HepG2 (cell line): ENCODE data around the gene PTPN18. TPM values are rescaled to one million over a fixed set of nuclear protein-coding genes. Genes with fewer than 3 reads are reported as not detected.

Source experiments
- ARID2 ChIP-seq: sonication (generic); formaldehyde crosslinking; IDR thresholded peaks from 2 replicates; pipeline ENCODE4 v1.8.1; 2022; ENCODE audit warnings: mild to moderate bottlenecking, missing genetic modification reagents, borderline replicate concordance
- BRD4 ChIP-seq: sonication (generic); formaldehyde crosslinking; IDR thresholded peaks from 2 replicates; pipeline ENCODE4 v1.4.0; 2020; ENCODE audit warnings: missing genetic modification reagents
- CREB1 ChIP-seq, 2 experiments: fragments of 450-650 bp in 1 of 2; IDR thresholded peaks; 2 replicates each; pipeline ENCODE4 v1.6.1; 2016 to 2017; ENCODE audit warnings: control low read depth in 1 of 2, mild to moderate bottlenecking in 1 of 2, missing compliant biosample characterization in 1 of 2, missing genetic modification characterization in 1 of 2
- GPBP1L1 ChIP-seq: sonication (generic); formaldehyde crosslinking; IDR thresholded peaks from 2 replicates; pipeline ENCODE4 v1.5.0; 2020; ENCODE audit warnings: mild to moderate bottlenecking, missing genetic modification reagents
- HMG20A ChIP-seq: IDR thresholded peaks from 2 replicates; pipeline ENCODE4 v1.6.1; 2016; ENCODE audit warnings: borderline replicate concordance
- MAFF ChIP-seq: IDR thresholded peaks from 2 replicates; pipeline ENCODE4 v1.6.1; 2011; ENCODE audit warnings: low read depth, low read length, improper control_type of control experiment
- MED13 ChIP-seq: sonication (generic); formaldehyde crosslinking; IDR thresholded peaks from 2 replicates; pipeline ENCODE4 v1.5.0; 2020; ENCODE audit warnings: missing genetic modification reagents
- NFE2L2 ChIP-seq: fragments of 150-350 bp; IDR thresholded peaks from 2 replicates; pipeline ENCODE4 v1.6.1; 2014; ENCODE audit warnings: low read length
- PLRG1 ChIP-seq: fragments of 450-650 bp; conservative IDR thresholded peaks from 2 replicates; pipeline ENCODE4 v1.6.1; 2016
- PREB ChIP-seq: sonication (generic); formaldehyde crosslinking; IDR thresholded peaks from 2 replicates; pipeline ENCODE4 v1.4.0; 2020; ENCODE audit warnings: missing genetic modification reagents
- RARG ChIP-seq: sonication (generic); formaldehyde crosslinking; IDR thresholded peaks from 2 replicates; pipeline ENCODE4 v1.4.0; 2020; ENCODE audit warnings: low read depth, mild to moderate bottlenecking, missing genetic modification reagents
- RNF2 ChIP-seq: fragments of 450-650 bp; conservative IDR thresholded peaks from 2 replicates; pipeline ENCODE4 v1.6.1; 2016; ENCODE audit warnings: low read depth
- RORA ChIP-seq: sonication (generic); formaldehyde crosslinking; IDR thresholded peaks from 2 replicates; pipeline ENCODE4 v1.5.0; 2020; ENCODE audit warnings: mild to moderate bottlenecking, missing genetic modification reagents, moderate library complexity
- RXRA ChIP-seq: sonication (generic); formaldehyde crosslinking; IDR thresholded peaks from 2 replicates; pipeline ENCODE4 v1.5.1; 2020; ENCODE audit warnings: missing genetic modification reagents
- RXRB ChIP-seq: IDR thresholded peaks from 2 replicates; pipeline ENCODE4 v1.6.1; 2016; ENCODE audit warnings: borderline replicate concordance, missing genetic modification reagents, missing compliant biosample characterization
- SRF ChIP-seq: IDR thresholded peaks from 2 replicates; pipeline ENCODE4 v1.6.1; 2011; ENCODE audit warnings: mild to moderate bottlenecking, low read depth, low read length, moderate library complexity
- TEAD2 ChIP-seq: sonication (generic); formaldehyde crosslinking; IDR thresholded peaks from 2 replicates; pipeline ENCODE4 v1.9.0; 2021; ENCODE audit warnings: missing genetic modification reagents
- TEAD3 ChIP-seq: optimal IDR thresholded peaks from 2 replicates; pipeline ENCODE3; 2016; ENCODE audit warnings: borderline replicate concordance
- UBTF ChIP-seq: sonication (generic); formaldehyde crosslinking; IDR thresholded peaks from 2 replicates; pipeline ENCODE4 v1.4.0; 2020; ENCODE audit warnings: mild to moderate bottlenecking, missing genetic modification reagents
- ZBTB1 ChIP-seq: sonication (generic); formaldehyde crosslinking; IDR thresholded peaks from 2 replicates; pipeline ENCODE4 v1.4.0; 2020; ENCODE audit warnings: missing genetic modification reagents, borderline replicate concordance
- ZBTB42 ChIP-seq: sonication (generic); formaldehyde crosslinking; IDR thresholded peaks from 2 replicates; pipeline ENCODE4 v1.5.0; 2020; ENCODE audit warnings: mild to moderate bottlenecking, missing genetic modification reagents
- ZNF350 ChIP-seq: sonication (generic); formaldehyde crosslinking; IDR thresholded peaks from 2 replicates; pipeline ENCODE4 v1.4.0; 2020; ENCODE audit warnings: mild to moderate bottlenecking, low read depth, missing genetic modification reagents, borderline replicate concordance
- ZNF558 ChIP-seq: sonication (generic); formaldehyde crosslinking; IDR thresholded peaks from 2 replicates; pipeline ENCODE4 v1.9.0; 2022; ENCODE audit warnings: mild to moderate bottlenecking, missing genetic modification reagents, borderline replicate concordance
- ZNF629 ChIP-seq: sonication (generic); formaldehyde crosslinking; conservative IDR thresholded peaks from 2 replicates; pipeline ENCODE4 v1.5.0; 2020; ENCODE audit warnings: missing genetic modification reagents
- ZNF770 ChIP-seq: sonication (generic); formaldehyde crosslinking; IDR thresholded peaks from 2 replicates; pipeline ENCODE4 v1.5.0; 2020; ENCODE audit warnings: mild to moderate bottlenecking, missing genetic modification reagents
- ZNF780A ChIP-seq: sonication (generic); formaldehyde crosslinking; IDR thresholded peaks from 2 replicates; pipeline ENCODE4 v1.8.0; 2022; ENCODE audit warnings: mild to moderate bottlenecking, missing genetic modification reagents, moderate library complexity
- ZSCAN29 ChIP-seq: sonication (generic); formaldehyde crosslinking; conservative IDR thresholded peaks from 2 replicates; pipeline ENCODE4 v1.4.0; 2020; ENCODE audit warnings: mild to moderate bottlenecking, missing genetic modification reagents
- polyA plus RNA-seq, 8 experiments: library from polyadenylated mRNA; depleted of rRNA in 3 of 8; stranded (reverse) in 7 of 8; unstranded in 1 of 8; fragments of >200 nt; fragmentation: Illumina TruSeq in 4 of 8; extraction: Trizol in 4 of 8; gene quantifications; 2 replicates each; pipeline versions ENCODE4 v1.2.1 to v1.2.3, GENCODE V29; 2011 to 2016; ENCODE audit warnings: low read depth in 4 of 8, missing spikeins in 1 of 8, mixed read lengths in 1 of 8; ENCODE audit not compliant: insufficient read depth in 1 of 8
- total RNA-seq, 5 experiments: library from RNA; depleted of rRNA; stranded (reverse); fragments of >200 nt; fragmentation: Illumina TruSeq; extraction: Trizol; gene quantifications; 2 replicates each; pipeline ENCODE4 v1.2.3, GENCODE V29; 2016; ENCODE audit warnings: low read depth in 1 of 5

The PTPN18 gene
- total and polyA plus RNA-seq, 2 of the 13 experiments (the other 11 are each of a cell fraction or from before 2014, with no cell fraction given) = 14.8 to 39.6 TPM

GRCh38 chr2:130342020-130342532, 13.8 kb upstream of the PTPN18 start (continued):
- TF ChIP-seq ZBTB42 (CRISPR knock-in tag) = no peak
- no peak for TF ChIP-seq CREB1 (IDR thresholded peaks at IDR 0.05)
- no peak for TF ChIP-seq CREB1 (CRISPR knock-in tag; IDR thresholded peaks at IDR 0.05)
- 0 out of 2 replicates have a peak, but pooled peaks have one; percentile 27 for TF ChIP-seq RXRA
- no peak for TF ChIP-seq ARID2 (CRISPR knock-in tag)
- TF ChIP-seq ZNF350 (CRISPR knock-in tag) = no peak; the same call in 1 of the 2 replicates
- no peak for TF ChIP-seq MAFF
- TF ChIP-seq ZBTB1 (CRISPR knock-in tag) = no peak
- TF ChIP-seq RARG (CRISPR knock-in tag) = no peak
- peak; percentile 48; the same call in 1 of the 2 replicates for TF ChIP-seq ZNF558 (CRISPR knock-in tag)
- no peak; the same call in 1 of the 2 replicates for TF ChIP-seq BRD4 (CRISPR knock-in tag)
- no peak for TF ChIP-seq ZNF770 (CRISPR knock-in tag)
- TF ChIP-seq PLRG1 = no peak
- no peak for TF ChIP-seq RNF2
- no peak for TF ChIP-seq ZNF780A (CRISPR knock-in tag)
- no peak for TF ChIP-seq PREB
- no peak for TF ChIP-seq RORA (CRISPR knock-in tag)
- TF ChIP-seq RXRB (CRISPR knock-in tag) = no peak
- peak; percentile 56 for TF ChIP-seq TEAD3 (CRISPR knock-in tag)
- no peak for TF ChIP-seq MED13
- TF ChIP-seq NFE2L2 = no peak
- TF ChIP-seq UBTF = no peak
- no peak for TF ChIP-seq ZNF629
- no peak for TF ChIP-seq TEAD2
- no peak for TF ChIP-seq HMG20A (CRISPR knock-in tag)
- no peak for TF ChIP-seq GPBP1L1 (CRISPR knock-in tag)
- 0 out of 2 replicates have a peak, but pooled peaks have one; percentile 39 for TF ChIP-seq ZSCAN29 (CRISPR knock-in tag)
- TF ChIP-seq SRF = no peak
